Stromal cell of bone marrow (primary cell): ENCODE results near the gene RAB34.

ENCODE experiments used
- DNase-seq: peaks from one replicate; pipeline ENCODE4 v3.0.0-alpha.2; 2012; ENCODE audit warnings: low read depth

RAB34 gene, protein sequence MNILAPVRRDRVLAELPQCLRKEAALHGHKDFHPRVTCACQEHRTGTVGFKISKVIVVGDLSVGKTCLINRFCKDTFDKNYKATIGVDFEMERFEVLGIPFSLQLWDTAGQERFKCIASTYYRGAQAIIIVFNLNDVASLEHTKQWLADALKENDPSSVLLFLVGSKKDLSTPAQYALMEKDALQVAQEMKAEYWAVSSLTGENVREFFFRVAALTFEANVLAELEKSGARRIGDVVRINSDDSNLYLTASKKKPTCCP

DNA sequence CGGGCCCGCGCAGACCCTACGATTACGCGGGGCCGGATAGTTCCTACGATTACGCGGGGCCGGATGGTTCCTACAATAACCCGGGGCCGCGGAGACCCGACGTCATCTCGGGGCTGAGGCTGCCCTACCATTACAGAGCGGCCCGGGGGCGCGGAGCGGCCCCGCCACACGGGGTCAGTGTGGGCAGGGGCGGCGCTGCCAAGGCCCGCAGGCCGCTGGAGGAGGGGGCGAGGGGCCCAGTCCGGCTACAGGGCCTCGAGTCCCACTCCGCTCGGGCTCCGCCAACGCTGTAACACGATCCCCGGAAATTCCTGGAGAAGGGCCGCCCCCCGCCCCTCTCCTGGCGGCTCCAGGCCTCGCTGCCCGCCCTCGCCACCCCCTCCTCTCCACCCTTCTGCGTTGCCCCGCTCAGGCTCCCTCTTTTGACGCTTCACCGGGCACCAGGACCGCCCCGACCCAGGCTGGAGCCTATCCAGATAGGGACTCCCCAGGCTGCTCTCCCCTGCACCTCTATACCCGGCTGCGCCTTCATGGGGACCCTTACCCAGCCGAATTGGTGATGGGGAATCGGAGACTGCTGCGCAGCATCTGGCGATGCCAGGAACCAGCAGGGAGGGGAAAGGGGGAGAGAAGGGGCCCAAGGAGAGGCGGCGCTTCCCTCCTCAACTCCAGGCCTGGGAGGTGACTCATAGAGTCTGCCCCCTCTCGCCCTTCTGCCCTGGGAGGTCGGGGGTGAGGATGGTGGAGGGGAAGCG lies at the start of gene RAB34:
TSS of gene RAB34 (minus strand) at position 291 of the 755 bp plus-strand sequence. CDS start 602 bp downstream, outside the sequence.
- DNase-seq, result peak; percentile 68

GRCh38 chr17:28765038-28765437 lies 47.4 kb upstream of the RAB34 start:
- no peak for DNase-seq

- peak; percentile 68 for DNase-seq
Measured at GRCh38 chr17:28763804-28764266, 46.2 kb upstream of the RAB34 start.

DNA sequence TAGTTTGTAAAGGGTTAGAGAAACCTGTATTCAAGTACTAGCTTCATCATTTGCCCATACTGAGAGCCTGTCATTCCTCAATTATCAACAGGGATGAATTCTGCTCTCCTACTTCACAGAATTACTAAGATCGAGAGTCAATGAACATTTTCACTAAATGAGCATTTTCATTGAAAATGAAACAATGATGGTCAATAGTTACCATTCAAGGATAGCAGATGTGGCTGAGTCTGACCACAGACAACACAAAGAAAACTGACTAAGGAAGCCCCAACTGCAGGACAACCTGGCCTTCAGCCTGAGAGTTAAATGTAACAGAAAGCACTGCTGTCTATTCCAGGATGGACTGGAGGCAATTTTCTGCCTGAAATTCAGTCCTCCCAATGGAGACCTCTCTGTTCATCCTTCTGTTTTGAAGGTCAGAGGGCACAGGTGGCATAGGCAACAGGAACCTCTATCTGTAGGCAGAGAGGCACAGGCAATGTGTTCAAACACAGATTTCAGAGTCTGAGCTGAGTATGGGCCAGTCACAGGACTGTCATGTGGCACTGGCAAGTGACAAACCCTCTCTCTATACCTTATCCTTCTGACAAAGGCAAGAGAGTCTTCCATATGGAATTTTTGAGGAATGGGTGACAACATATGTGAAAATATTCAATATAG lies 45.6 kb upstream of the RAB34 start:
- DNase-seq, result no peak

- no peak for DNase-seq
Measured at GRCh38 chr17:28760601-28761562, 43.2 kb upstream of the RAB34 start.

DNA sequence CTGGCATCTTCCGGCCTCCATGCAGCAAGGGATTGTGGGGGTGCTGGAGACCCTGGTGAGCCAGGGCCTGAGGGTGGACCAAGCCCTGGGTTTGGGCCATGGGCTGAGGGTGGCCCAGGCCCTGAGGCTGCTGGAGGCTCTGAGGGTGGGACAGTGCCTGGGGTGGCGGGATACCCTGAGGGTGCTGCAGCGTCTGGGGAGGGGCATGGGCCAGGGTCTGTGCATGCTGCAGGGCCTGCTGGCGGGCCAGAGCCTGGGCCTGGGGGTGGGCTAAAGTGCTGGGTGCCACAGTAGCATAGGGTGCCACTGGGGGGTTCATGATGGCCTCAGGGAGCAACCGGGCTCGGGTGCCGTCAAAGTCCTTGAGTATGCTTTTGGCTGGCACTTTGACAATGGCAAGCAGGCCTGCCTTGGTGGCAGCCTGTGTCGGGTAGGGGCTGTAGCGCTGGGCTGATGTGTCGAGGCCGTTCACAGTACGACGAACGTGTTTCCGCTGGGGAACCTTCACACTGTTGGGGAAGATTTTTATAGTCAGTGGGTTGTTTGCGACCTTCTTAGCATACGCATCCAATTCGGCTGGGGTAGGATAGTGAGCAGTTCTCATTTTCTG lies 41.7 kb upstream of the RAB34 start:
- DNase-seq, result no peak

- DNase-seq, result no peak
Measured at GRCh38 chr17:28758411-28759121, 40.9 kb upstream of the RAB34 start.

DNA sequence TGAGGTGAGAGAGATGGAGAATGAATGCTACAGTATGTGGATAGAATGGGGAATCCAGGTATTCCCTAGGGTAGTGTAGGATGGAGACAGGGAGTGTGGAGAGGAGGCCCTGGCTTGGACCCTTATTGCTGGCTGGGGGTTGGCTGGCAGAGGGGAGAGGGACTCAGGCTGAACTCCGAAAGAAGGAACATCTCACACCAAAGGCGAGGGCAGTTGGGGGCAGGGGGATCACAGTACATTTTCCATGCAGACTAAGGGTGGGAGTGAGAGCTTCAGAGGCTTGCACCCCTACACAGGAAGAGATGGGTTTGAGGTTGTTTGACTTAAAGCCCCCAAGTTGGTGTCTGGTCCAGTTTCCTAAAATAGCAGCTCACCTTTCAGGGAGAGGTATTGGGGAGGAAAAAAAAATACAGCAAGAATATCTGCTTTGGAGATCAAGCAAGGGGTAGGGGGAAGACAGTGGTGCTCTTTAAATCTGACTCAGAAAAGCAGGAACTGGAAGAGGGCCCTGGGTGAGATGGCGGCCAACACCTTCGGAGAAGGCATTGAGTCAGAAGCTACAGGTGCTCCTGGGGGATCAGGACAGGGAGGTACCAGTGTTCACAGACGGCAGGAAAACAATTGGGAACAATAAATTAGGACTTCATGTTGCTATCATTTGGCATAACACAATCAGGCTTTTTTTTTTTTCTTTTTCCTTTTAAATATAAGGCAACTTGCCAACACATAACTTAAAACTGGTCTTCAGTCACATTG lies 38.6 kb upstream of the RAB34 start:
- no peak for DNase-seq

GRCh38 chr17:28755486-28755885 lies 37.8 kb upstream of the RAB34 start:
- no peak for DNase-seq

GRCh38 chr17:28751600-28752366 lies 34.1 kb upstream of the RAB34 start:
- no peak for DNase-seq

DNA sequence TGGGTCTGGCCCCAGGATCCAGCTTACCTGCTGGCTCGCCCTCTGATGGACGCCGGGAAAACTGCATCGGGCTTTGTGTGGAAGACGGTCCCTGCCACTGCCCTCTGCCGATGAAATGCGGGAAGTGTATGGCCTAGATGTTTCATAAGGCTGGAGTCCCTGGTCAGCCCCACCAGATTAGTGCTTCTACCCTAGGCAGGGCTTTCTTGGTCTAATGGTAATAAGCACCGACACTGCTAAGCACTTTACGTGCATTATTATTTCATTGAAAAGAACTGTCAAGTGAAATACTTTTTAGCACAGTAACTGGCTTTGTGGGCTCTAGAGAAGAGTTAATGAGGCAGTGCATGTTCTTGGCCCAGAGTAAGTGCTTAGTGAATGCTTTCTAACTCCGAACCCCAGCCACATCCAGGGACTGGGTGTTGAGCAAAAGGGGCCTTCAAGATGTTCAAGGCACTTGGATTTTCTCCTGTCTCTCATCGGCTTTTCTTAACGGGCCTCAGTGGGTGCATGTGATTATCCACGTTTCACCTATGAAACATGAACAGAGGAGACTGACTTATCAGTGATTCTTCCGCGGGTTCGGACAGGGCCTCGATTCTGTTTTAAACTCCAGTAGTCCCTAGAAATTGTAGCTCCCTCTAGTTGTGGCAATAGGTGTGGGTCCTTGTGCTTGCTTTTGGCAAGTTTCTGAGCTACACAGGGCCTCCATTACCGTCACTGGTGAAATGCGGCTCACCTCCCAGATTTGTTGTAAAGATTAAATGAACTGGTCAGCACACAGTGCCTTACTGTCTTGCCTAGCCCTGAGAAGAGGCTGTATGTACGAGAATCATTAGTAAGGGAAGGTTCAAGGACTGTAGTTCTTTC lies 32.7 kb upstream of the RAB34 start:
- peak; percentile 85 for DNase-seq

GRCh38 chr17:28749516-28750177 lies 32.0 kb upstream of the RAB34 start:
- DNase-seq, result no peak

GRCh38 chr17:28748852-28749515 lies 31.3 kb upstream of the RAB34 start:
- no peak for DNase-seq

DNA sequence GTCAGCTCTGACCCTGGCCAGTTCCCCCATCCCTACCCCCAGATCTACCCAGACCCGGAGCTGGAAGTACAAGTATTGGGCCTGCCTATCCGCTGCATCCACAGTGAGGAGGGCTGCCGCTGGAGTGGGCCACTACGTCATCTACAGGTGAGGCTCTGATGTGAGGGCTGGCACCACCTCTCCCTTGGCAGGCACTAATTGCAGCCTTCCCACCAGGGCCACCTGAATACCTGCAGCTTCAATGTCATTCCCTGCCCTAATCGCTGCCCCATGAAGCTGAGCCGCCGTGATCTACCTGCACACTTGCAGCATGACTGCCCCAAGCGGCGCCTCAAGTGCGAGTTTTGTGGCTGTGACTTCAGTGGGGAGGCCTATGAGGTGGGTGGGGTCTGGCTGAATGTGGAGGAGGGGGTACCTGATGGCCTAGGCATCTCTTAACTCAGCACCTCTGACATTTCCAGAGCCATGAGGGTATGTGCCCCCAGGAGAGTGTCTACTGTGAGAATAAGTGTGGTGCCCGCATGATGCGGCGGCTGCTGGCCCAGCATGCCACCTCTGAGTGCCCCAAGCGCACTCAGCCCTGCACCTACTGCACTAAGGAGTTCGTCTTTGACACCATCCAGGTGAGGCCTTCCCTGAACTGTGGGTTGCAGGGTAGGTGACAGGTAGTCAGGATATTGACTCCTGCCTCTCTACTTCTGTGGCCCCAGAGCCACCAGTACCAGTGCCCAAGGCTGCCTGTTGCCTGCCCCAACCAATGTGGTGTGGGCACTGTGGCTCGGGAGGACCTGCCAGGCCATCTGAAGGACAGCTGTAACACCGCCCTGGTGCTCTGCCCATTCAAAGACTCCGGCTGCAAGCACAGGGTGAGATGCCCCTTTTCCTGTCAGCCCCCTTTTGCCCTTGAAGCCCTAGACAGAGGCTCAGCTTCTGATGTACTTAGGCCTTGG lies 30.4 kb upstream of the RAB34 start:
- no peak for DNase-seq

DNA sequence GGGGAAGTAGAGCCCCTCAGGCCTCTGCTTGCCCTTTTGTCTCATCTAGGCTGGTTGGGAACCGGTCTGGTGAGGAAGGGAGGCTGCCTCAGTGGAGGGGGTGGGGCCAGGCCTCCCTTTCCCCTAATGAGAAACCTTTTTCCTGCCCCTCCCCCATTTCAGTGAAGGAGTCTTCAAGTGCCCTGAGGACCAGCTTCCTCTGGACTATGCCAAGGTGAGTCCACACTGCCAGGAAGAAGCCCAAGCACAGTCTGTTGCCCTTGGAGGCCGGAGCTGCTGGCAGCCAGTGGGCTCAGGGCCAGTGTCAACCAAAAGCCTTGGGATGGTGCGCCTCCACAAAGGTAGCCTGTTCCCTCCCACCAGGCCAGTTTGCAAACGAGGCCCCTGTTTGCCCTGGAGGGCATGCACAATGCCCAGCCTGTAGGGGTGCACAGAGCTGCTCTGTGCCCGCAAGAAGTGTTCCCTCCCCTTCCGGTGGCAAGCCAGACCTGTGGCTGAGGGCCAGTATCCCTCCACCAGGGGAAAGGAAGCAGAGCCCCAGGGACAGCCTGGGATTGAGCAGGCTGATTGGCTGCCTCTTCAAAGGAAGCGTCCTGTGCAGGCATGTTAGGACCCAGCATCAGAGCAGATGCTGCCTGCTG lies 29.5 kb upstream of the RAB34 start:
- DNase-seq, result no peak
